ENCODE measurements around the gene FOSB. TPM values are rescaled to one million over a fixed set of nuclear protein-coding genes. Genes with fewer than 3 reads are reported as not detected.
A peak's percentile ranks its signal among the peaks of the same experiment; 100 is the strongest.
"Not testable (repeated sequence)": the region's sequence is repeated elsewhere in the genome, so short reads cannot be mapped to it uniquely, and the experiment has no call there.

The FOSB gene
- total RNA-seq, 1 experiment from 2014 or later, result 1.9 TPM

DNA sequence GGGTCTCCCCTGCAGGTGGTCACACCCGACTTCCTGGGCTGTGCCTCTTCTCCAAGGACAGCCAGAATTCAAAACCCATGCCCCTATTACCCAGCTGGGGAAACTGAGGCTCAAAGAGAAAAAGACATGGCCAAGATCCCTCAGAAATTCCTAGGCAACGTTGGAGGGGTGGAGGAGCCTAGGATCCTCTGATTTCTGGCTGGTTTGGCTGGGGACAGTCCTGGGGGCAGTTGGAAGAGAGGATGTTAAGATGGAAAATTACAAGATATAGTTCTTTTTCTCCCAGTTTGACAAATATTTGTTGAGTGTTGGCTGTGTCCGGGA, 41.9 kb downstream of the FOSB start:
- no peak for DNase-seq (ENCODE audit: low spot score)
- intact Hi-C loops (cut with micrococcal nuclease; ENCODE audit: unreplicated experiment), result loop anchor here (5.0 kb wide), 1 partner anchor 133 kb away; no protein-coding TSS in a partner anchor
- Histone ChIP-seq H3K36me3 (ENCODE audit: insufficient read depth, low read length, poor library complexity, severe bottlenecking) (no peaks in the 10 kb centered on the region), H3K4me1 (ENCODE audit: insufficient read depth, low read length, poor library complexity, severe bottlenecking) (peaks cover 10% of the 10 kb centered on the region), H3K4me3 (ENCODE audit: low read depth, low read length, poor library complexity, severe bottlenecking) (peak overlapping the region; percentile 93), H3K27me3 (replicated peaks; ENCODE audit: insufficient read depth, low read depth, low read length, poor library complexity) (no peaks in the 10 kb centered on the region), H3K27ac (ENCODE audit: low read depth, low read length, poor library complexity, severe bottlenecking) (peak overlapping the region; percentile 83), H3K9me3 (ENCODE audit: low read depth, low read length, poor library complexity, severe bottlenecking) (no peaks in the 10 kb centered on the region)
- no TSS peak for BruUV-seq (replicated peaks)
- TF ChIP-seq, protein P1, sequence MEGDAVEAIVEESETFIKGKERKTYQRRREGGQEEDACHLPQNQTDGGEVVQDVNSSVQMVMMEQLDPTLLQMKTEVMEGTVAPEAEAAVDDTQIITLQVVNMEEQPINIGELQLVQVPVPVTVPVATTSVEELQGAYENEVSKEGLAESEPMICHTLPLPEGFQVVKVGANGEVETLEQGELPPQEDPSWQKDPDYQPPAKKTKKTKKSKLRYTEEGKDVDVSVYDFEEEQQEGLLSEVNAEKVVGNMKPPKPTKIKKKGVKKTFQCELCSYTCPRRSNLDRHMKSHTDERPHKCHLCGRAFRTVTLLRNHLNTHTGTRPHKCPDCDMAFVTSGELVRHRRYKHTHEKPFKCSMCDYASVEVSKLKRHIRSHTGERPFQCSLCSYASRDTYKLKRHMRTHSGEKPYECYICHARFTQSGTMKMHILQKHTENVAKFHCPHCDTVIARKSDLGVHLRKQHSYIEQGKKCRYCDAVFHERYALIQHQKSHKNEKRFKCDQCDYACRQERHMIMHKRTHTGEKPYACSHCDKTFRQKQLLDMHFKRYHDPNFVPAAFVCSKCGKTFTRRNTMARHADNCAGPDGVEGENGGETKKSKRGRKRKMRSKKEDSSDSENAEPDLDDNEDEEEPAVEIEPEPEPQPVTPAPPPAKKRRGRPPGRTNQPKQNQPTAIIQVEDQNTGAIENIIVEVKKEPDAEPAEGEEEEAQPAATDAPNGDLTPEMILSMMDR (conservative IDR thresholded peaks at IDR 0.05; ENCODE audit: low read depth, low read length), result no peak
- TF ChIP-seq EZH2 (IDR thresholded peaks at IDR 0.05; ENCODE audit: borderline replicate concordance, low read depth, low read length, poor library complexity, severe bottlenecking), result no peak
- POLR2A ChIA-PET (ENCODE audit: low non-redundant PET), result no interaction called here
- CTCF ChIA-PET, result no interaction called here

DNA sequence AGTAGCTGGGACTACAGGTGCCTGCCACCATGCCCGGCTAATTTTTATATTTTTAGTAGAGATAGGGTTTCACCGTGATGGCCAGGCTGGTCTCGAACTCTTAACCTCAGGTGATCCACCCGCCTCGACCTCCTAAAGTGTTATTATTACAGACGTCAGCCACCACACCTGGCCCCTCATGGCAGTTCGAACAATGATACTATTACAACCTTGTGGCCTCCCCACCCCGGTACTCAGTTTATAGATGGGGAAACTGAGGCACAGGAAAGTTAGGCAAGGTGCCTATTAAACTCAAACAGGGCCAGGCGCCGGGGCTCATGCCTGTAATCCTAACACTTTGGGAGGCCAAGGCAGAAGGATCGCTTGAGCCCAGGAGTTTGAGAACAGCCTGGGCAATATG, 42.6 kb downstream of the FOSB start:
- intact Hi-C loops (cut with micrococcal nuclease; ENCODE audit: unreplicated experiment); CTCF ChIA-PET; POLR2A ChIA-PET (ENCODE audit: low non-redundant PET); H3K36me3 ChIP-seq (ENCODE audit: insufficient read depth, low read length, poor library complexity, severe bottlenecking); H3K27ac ChIP-seq (ENCODE audit: low read depth, low read length, poor library complexity, severe bottlenecking); DNase-seq (ENCODE audit: low spot score); H3K9me3 ChIP-seq (ENCODE audit: low read depth, low read length, poor library complexity, severe bottlenecking); H3K4me3 ChIP-seq (ENCODE audit: low read depth, low read length, poor library complexity, severe bottlenecking); BruUV-seq (replicated peaks); H3K27me3 ChIP-seq (replicated peaks; ENCODE audit: insufficient read depth, low read depth, low read length, poor library complexity): not testable (repeated sequence)
- peaks cover 10% of the 10 kb centered on the region for H3K4me1 ChIP-seq (ENCODE audit: insufficient read depth, low read length, poor library complexity, severe bottlenecking)

DNA sequence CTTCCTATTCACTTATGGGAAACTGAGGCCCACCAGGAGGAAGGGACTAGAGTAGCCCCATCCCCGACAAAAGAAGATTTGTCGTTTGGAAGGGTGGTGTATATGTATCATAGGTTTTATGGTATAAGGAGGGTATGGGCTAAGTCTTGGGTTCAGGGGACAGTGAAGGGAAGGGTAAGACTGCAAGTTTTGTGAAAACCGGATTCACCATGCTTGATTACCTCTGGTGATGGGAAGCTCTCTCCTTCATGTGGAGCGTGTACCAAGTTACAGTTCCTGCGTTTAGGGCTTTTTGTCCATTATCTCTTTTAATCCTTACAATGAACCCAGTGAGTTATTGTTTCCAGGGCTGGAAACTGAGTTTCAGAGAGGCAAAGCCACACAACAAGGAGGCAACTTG, 43.3 kb downstream of the FOSB start:
- BruUV-seq (replicated peaks), result no TSS peak
- intact Hi-C loops (cut with micrococcal nuclease; ENCODE audit: unreplicated experiment), result no loop called here
- Histone ChIP-seq H3K4me1 (ENCODE audit: insufficient read depth, low read length, poor library complexity, severe bottlenecking) (peaks cover 9% of the 10 kb centered on the region), H3K36me3 (ENCODE audit: insufficient read depth, low read length, poor library complexity, severe bottlenecking) (peaks cover 3% of the 10 kb centered on the region), H3K27ac (ENCODE audit: low read depth, low read length, poor library complexity, severe bottlenecking) (no peak overlapping the region), H3K4me3 (ENCODE audit: low read depth, low read length, poor library complexity, severe bottlenecking) (no peak overlapping the region), H3K9me3 (ENCODE audit: low read depth, low read length, poor library complexity, severe bottlenecking) (no peaks in the 10 kb centered on the region), H3K27me3 (replicated peaks; ENCODE audit: insufficient read depth, low read depth, low read length, poor library complexity) (no peaks in the 10 kb centered on the region)
- TF ChIP-seq, protein P1 (conservative IDR thresholded peaks at IDR 0.05; ENCODE audit: low read depth, low read length), result no peak
- no peak for TF ChIP-seq EZH2 (IDR thresholded peaks at IDR 0.05; ENCODE audit: borderline replicate concordance, low read depth, low read length, poor library complexity, severe bottlenecking)
- ChIA-PET POLR2A (ENCODE audit: low non-redundant PET) (no interaction called here), CTCF (no interaction called here)
- no peak for DNase-seq (ENCODE audit: low spot score)

DNA sequence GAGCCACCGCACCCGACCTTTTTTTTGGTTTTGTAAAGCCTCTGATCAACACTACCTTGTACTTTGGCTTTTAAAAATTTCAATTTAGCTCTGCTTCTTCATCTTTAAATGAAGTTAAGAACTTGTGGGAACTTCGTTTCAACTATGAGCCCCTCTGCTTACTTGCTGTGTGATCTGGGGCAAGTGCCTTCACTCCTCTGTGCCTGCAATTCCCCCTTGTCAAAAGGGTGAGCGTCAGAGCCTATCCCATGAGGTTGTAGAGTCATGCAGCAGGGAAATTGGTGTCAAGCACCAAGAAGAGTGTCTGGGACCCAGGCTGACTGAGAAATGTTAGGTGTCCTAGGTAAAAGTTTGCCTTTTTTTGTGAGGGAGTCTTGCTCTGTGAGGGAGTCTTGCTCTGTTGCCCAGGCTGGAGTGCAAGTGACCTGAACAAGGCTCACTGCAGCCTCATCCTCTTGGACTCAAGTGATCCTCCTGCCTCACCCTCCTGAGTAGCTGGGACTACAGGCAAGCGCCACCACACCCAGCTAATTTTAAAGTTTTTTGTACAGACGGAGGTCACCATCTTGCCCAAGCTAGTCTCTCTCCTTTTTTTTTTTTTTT, 45.2 kb downstream of the FOSB start:
- no peak for TF ChIP-seq EZH2 (IDR thresholded peaks at IDR 0.05; ENCODE audit: borderline replicate concordance, low read depth, low read length, poor library complexity, severe bottlenecking)
- TF ChIP-seq, protein P1 (conservative IDR thresholded peaks at IDR 0.05; ENCODE audit: low read depth, low read length), result no peak
- DNase-seq (ENCODE audit: low spot score), result no peak
- Histone ChIP-seq H3K27ac (ENCODE audit: low read depth, low read length, poor library complexity, severe bottlenecking) (no peak overlapping the region), H3K36me3 (ENCODE audit: insufficient read depth, low read length, poor library complexity, severe bottlenecking) (peaks cover 5% of the 10 kb centered on the region), H3K27me3 (replicated peaks; ENCODE audit: insufficient read depth, low read depth, low read length, poor library complexity) (no peaks in the 10 kb centered on the region), H3K4me3 (ENCODE audit: low read depth, low read length, poor library complexity, severe bottlenecking) (no peak overlapping the region), H3K4me1 (ENCODE audit: insufficient read depth, low read length, poor library complexity, severe bottlenecking) (peaks cover 7% of the 10 kb centered on the region), H3K9me3 (ENCODE audit: low read depth, low read length, poor library complexity, severe bottlenecking) (no peaks in the 10 kb centered on the region)
- ChIA-PET CTCF (no interaction called here), POLR2A (ENCODE audit: low non-redundant PET) (no interaction called here)
- BruUV-seq (replicated peaks), result no TSS peak
- intact Hi-C loops (cut with micrococcal nuclease; ENCODE audit: unreplicated experiment), result no loop called here

Measured in A673 (cell line).